ENCODE results near the gene MTAP.

MTAP gene

GRCh38 chr9:21972361-21972760, 169.9 kb downstream of the MTAP start:
- DNase-seq, result no peak

GRCh38 chr9:21974343-21974721, 171.9 kb downstream of the MTAP start:
- no peak for DNase-seq

GRCh38 chr9:21974722-21975409, 172.4 kb downstream of the MTAP start:
- DNase-seq, result peak; percentile 34

GRCh38 chr9:21976334-21976875, 174.0 kb downstream of the MTAP start:
- no peak for DNase-seq

GRCh38 chr9:21982391-21982790, 180.0 kb downstream of the MTAP start:
- DNase-seq, result no peak

GRCh38 chr9:21982861-21983560, 180.6 kb downstream of the MTAP start:
- no peak for DNase-seq

GRCh38 chr9:21983561-21983935, 181.1 kb downstream of the MTAP start:
- no peak for DNase-seq

GRCh38 chr9:21984101-21984500, 181.7 kb downstream of the MTAP start:
- no peak for DNase-seq

GRCh38 chr9:21985964-21986667, 183.7 kb downstream of the MTAP start:
- no peak for DNase-seq

Data from central memory CD4-positive, alpha-beta T cell (primary cell).